Central memory CD8-positive, alpha-beta T cell (primary cell): ENCODE measurements around the gene CLASRP.

Experiments used
- ATAC-seq: fragments of 150-1000 bp; cut with Tn5 transposase; replicated peaks from 2 replicates; pipeline ENCODE4 v1.10.0; 2022; ENCODE audit warnings: mild to moderate bottlenecking, moderate FRiP score, moderate number of reproducible peaks; ENCODE audit not compliant: poor library complexity, severe bottlenecking; ENCODE audit errors: extremely low read depth
- DNase-seq, 2 donors: peaks; one replicate each; pipeline ENCODE4 v3.0.0; 2021; ENCODE audit warnings: low spot score in 2 of 2
- H3K27ac Mint-ChIP-seq: one replicate; pipeline ENCODE4 v1.8.0; 2022; ENCODE audit warnings: low read depth, mild to moderate bottlenecking, moderate library complexity, mixed read lengths
- H3K27me3 Mint-ChIP-seq: one replicate; pipeline ENCODE4 v1.8.0; 2022; ENCODE audit warnings: mixed read lengths
- H3K36me3 Mint-ChIP-seq: one replicate; pipeline ENCODE4 v1.8.0; 2022; ENCODE audit warnings: mild to moderate bottlenecking, moderate library complexity, mixed read lengths; ENCODE audit not compliant: insufficient read depth
- H3K4me1 Mint-ChIP-seq: one replicate; pipeline ENCODE4 v1.8.0; 2022; ENCODE audit warnings: mixed read lengths
- H3K4me3 Mint-ChIP-seq: one replicate; pipeline ENCODE4 v1.8.0; 2022; ENCODE audit warnings: mild to moderate bottlenecking, moderate library complexity, mixed read lengths
- H3K9me3 Mint-ChIP-seq: one replicate; pipeline ENCODE4 v1.8.0; 2022; ENCODE audit warnings: mixed read lengths

Gene CLASRP

GRCh38 chr19:45056831-45057230, 18.0 kb downstream of the CLASRP start:
- Mint-ChIP-seq H3K27ac (no peak overlapping the region), H3K4me3 (no peak overlapping the region), H3K4me1 (peaks cover 23% of the 10 kb centered on the region), H3K27me3 (no peaks in the 10 kb centered on the region), H3K36me3 (peaks cover 49% of the 10 kb centered on the region), H3K9me3 (no peaks in the 10 kb centered on the region)
- no peak for ATAC-seq
- no peak for DNase-seq

DNA sequence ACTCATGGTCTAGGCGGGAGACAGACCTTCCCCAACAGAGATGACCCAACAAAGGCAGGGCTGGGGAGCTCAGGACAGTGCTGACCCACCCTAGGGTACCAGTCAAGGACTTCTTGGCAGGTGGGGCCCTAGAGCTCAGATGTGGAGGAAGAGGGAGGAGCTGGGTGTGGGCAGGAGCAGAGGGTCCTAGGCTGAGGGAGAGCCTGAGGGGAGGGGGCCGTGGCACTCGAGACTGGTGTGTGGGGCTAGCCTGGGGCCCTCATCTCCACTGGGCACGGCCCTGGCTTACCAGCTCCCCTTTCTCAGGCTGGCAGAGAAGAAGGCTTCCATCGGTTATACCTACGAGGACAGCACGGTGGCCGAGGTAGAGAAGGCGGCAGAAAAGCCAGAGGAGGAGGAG, 18.6 kb downstream of the CLASRP start:
- H3K4me1 Mint-ChIP-seq: peaks cover 17% of the 10 kb centered on the region
- DNase-seq (no peak), ATAC-seq (no peak)
- H3K27me3 Mint-ChIP-seq: no peaks in the 10 kb centered on the region
- no peak overlapping the region for H3K4me3 Mint-ChIP-seq
- no peak overlapping the region for H3K27ac Mint-ChIP-seq
- peaks cover 49% of the 10 kb centered on the region for H3K36me3 Mint-ChIP-seq
- no peaks in the 10 kb centered on the region for H3K9me3 Mint-ChIP-seq

GRCh38 chr19:45058622-45059159, 19.8 kb downstream of the CLASRP start:
- Mint-ChIP-seq H3K27ac (no peak overlapping the region), H3K27me3 (no peaks in the 10 kb centered on the region), H3K4me3 (no peak overlapping the region), H3K36me3 (peaks cover 51% of the 10 kb centered on the region), H3K9me3 (no peaks in the 10 kb centered on the region), H3K4me1 (peaks cover 17% of the 10 kb centered on the region)
- DNase-seq (no peak), ATAC-seq (no peak)

GRCh38 chr19:45059258-45059965, 20.6 kb downstream of the CLASRP start:
- H3K4me1 Mint-ChIP-seq: peaks cover 17% of the 10 kb centered on the region
- ATAC-seq (peak; percentile 91), DNase-seq (peak; percentile 81 to 90)
- no peaks in the 10 kb centered on the region for H3K9me3 Mint-ChIP-seq
- H3K27ac Mint-ChIP-seq: peak overlapping the region; percentile 79
- H3K36me3 Mint-ChIP-seq: peaks cover 48% of the 10 kb centered on the region
- no peaks in the 10 kb centered on the region for H3K27me3 Mint-ChIP-seq
- H3K4me3 Mint-ChIP-seq: peak overlapping the region; percentile 25

DNA sequence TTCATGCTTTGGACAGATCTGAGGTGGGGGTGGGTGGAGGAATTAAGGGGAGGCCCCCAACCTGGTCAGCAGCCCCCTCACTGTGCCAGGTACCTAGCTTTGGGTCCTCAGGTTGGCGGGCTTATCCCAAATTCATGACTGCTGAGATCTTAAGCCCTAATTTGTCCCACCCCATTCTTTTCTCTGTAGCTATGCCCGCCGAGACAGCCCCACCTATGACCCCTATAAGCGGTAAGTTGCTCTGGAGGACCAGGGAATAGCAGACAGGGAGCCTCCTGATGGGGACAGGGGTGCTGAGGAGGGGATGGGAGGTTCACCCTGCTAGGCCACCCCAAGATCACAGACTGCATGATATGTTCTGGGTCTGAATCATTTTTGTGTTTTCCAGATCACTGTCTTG, 23.1 kb downstream of the CLASRP start:
- no peak for ATAC-seq

DNA sequence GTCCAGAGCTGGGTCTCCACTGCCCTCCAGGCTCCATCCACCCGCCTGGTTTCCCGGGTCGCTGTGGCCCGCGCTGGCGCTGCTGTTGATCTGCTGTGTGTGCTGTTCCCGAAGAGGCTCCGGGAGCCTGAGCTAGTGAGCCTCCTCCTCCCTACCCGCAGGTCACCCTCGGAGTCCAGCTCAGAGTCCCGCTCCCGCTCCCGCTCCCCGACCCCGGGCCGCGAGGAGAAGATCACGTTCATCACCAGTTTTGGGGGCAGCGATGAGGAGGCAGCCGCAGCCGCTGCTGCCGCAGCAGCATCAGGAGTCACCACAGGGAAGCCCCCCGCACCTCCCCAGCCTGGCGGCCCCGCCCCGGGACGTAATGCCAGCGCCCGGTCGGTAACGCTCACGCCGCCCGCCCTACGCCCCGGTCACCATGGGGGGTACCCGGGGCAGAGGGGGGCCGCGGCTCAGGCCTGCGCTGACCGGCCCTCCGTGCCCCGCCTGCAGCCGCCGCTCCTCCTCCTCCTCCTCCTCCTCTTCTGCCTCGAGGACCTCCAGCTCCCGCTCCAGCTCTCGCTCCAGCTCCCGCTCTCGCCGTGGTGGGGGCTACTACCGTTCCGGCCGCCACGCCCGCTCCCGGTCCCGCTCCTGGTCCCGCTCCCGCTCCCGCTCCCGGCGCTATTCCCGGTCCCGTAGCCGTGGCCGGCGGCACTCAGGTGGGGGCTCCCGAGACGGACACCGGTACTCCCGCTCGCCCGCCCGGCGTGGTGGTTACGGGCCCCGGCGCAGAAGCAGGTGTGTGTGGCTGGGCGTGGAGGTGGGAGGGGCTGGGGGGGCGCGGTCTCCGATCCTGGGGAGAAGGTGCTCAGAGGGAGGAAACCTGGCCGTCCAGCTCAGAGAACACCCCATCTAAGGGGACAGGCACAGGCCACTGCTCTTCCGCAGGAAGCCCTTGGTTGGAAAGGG, 25.3 kb downstream of the CLASRP start:
- Mint-ChIP-seq H3K36me3 (peaks cover 53% of the 10 kb centered on the region), H3K27ac (peak overlapping the region; percentile 78), H3K4me1 (peaks cover 12% of the 10 kb centered on the region), H3K27me3 (no peaks in the 10 kb centered on the region), H3K4me3 (no peak overlapping the region), H3K9me3 (no peaks in the 10 kb centered on the region)
- no peak for DNase-seq
- no peak for ATAC-seq

More for the DNA sequence above, 23.1 kb downstream of the CLASRP start:
- peaks cover 12% of the 10 kb centered on the region for H3K4me1 Mint-ChIP-seq
- no peak overlapping the region for H3K27ac Mint-ChIP-seq
- peaks cover 59% of the 10 kb centered on the region for H3K36me3 Mint-ChIP-seq
- H3K9me3 Mint-ChIP-seq: no peaks in the 10 kb centered on the region
- no peak overlapping the region for H3K4me3 Mint-ChIP-seq
- no peaks in the 10 kb centered on the region for H3K27me3 Mint-ChIP-seq
- no peak for DNase-seq

DNA sequence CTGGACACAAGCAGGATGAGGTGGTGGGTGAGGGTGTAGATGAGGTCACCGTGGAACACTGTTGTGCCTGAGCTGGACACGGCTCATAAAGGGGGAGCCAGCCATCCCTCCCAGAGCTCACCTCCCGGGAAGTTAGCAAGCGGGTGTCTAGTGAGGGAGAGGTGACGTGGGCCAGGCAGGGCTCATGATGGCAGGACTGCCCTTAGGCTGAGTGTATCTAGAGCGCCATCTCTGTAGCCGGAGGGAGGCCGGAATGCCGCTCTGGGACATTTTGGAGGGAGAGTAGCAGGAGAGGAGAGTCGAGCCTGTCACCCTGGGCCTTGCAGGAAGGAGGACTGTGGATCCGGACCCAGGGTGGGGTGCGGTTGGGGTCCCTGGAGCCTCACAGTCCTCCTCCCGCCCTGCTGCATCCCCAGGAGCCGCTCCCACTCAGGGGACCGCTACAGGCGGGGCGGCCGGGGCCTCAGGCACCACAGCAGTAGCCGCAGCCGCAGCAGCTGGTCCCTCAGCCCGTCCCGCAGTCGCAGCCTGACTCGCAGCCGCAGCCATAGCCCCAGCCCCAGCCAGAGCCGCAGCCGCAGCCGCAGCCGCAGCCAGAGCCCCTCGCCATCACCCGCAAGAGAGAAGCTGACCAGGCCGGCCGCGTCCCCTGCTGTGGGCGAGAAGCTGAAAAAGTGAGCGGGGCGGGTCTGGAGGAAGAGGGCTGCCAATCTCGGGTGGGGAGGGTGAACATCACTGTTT, 28.2 kb downstream of the CLASRP start:
- peak overlapping the region; percentile 32 for H3K27ac Mint-ChIP-seq

DNA sequence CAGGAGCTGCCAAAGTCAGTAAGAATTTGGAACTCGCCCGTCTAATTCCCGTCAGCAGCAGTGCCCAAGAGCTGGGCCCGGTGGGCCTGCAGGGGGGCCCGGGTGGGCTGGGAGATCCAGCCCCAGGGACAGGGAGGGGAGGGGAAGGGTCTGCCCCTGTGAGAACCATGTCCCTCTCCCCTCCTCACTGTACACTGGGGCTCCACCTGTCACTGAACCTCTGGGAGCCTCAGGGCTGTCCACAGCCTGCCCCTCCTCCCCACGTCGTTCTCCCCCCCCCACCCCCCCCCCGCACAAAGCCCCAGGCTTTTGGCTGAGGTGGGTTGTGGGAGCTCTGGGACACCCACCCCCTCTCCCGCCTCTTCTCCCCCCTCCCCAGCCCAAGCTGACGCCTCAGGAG, 29.2 kb downstream of the CLASRP start:
- peaks cover 44% of the 10 kb centered on the region for H3K36me3 Mint-ChIP-seq
- H3K9me3 Mint-ChIP-seq: no peaks in the 10 kb centered on the region
- H3K27ac Mint-ChIP-seq: no peak overlapping the region
- DNase-seq (no peak), ATAC-seq (no peak)
- no peak overlapping the region for H3K4me3 Mint-ChIP-seq
- H3K4me1 Mint-ChIP-seq: peaks cover 4% of the 10 kb centered on the region
- no peaks in the 10 kb centered on the region for H3K27me3 Mint-ChIP-seq

More for the DNA sequence above, 28.2 kb downstream of the CLASRP start:
- Mint-ChIP-seq H3K9me3 (no peaks in the 10 kb centered on the region), H3K36me3 (peaks cover 48% of the 10 kb centered on the region), H3K4me1 (no peaks in the 10 kb centered on the region), H3K27me3 (no peaks in the 10 kb centered on the region), H3K4me3 (no peak overlapping the region)
- DNase-seq: no peak
- ATAC-seq: no peak

DNA sequence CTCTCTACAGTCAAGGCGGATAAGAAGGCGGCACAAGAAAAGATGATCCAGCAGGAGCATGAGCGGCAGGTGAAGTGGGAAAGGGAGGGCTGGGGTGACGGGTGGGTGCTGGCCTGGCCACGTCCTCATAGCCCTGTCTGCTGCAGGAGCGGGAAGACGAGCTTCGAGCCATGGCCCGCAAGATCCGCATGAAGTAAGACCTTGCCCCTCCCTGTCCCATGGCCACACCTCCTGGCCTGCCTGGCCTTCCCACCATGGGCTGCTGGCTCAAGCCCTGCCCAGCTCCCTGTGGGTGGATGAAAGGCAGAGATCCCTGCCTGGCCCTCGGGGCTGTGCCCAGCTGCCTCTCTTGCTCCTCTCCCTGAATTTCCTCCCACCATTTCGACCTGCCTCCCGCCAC, 30.2 kb downstream of the CLASRP start:
- Mint-ChIP-seq H3K4me1 (peaks cover 5% of the 10 kb centered on the region), H3K4me3 (no peak overlapping the region), H3K36me3 (peaks cover 37% of the 10 kb centered on the region), H3K9me3 (no peaks in the 10 kb centered on the region), H3K27me3 (no peaks in the 10 kb centered on the region), H3K27ac (no peak overlapping the region)
- ATAC-seq (no peak), DNase-seq (no peak)

DNA sequence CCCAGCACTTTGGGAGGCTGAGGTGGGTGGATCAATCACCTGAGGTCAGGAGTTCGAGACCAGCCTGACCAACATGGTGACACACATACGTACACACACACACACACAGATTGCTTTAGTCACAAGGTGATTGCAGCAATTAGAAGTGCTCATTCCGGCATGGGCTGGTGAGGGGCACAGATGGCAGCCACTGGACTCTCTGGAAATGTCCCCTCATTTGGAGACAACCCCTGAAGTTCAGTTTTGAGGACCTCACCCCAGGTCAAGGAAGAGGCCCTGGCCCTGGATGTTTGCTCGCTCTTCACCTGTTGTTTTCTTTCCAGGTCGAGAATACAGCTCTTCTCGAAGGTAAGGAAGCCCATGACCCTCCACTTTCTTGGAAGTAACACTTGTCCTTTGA, 31.4 kb downstream of the CLASRP start:
- H3K4me3 Mint-ChIP-seq: no peak overlapping the region
- no peaks in the 10 kb centered on the region for H3K27me3 Mint-ChIP-seq
- no peak overlapping the region for H3K27ac Mint-ChIP-seq
- peaks cover 31% of the 10 kb centered on the region for H3K36me3 Mint-ChIP-seq
- ATAC-seq (no peak), DNase-seq (no peak)
- H3K9me3 Mint-ChIP-seq: no peaks in the 10 kb centered on the region
- H3K4me1 Mint-ChIP-seq: peaks cover 11% of the 10 kb centered on the region

DNA sequence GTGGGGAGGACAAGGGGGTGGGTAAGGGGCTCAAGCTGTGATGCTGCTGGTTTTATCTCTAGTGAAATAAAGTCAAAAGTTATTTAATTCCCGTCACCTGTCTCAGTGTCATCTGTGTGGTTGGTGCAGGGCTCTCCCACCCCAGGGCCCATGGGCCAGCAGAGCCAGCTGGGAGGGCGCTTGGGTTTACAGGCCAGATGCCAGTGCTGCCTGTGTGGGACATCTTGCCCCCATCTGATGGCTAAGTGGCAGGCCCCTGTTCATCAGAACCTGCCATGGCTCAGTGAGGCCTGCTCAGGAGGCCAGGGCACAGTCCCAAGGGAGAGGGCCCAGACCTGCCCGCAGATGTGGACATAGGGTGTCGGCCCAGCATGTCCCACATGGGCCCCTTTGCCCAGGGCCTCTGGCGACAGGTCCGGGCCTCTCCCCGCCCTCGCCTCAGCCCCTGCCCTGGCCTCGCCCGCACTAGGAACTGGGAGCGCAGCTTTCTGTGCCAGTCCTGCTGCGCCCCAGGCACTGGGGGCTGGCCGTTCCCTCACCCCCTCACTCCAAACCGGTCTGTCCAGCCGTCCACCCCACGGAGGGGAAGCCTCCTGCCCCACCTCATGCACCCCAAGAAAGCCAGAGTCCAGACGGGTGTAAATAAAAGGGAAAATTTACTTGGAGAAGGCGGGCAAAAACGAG, 32.2 kb downstream of the CLASRP start:
- peaks cover 11% of the 10 kb centered on the region for H3K4me1 Mint-ChIP-seq
- H3K9me3 Mint-ChIP-seq: no peaks in the 10 kb centered on the region
- DNase-seq (no peak), ATAC-seq (no peak)
- no peak overlapping the region for H3K4me3 Mint-ChIP-seq
- H3K36me3 Mint-ChIP-seq: peaks cover 25% of the 10 kb centered on the region
- H3K27me3 Mint-ChIP-seq: no peaks in the 10 kb centered on the region
- no peak overlapping the region for H3K27ac Mint-ChIP-seq

DNA sequence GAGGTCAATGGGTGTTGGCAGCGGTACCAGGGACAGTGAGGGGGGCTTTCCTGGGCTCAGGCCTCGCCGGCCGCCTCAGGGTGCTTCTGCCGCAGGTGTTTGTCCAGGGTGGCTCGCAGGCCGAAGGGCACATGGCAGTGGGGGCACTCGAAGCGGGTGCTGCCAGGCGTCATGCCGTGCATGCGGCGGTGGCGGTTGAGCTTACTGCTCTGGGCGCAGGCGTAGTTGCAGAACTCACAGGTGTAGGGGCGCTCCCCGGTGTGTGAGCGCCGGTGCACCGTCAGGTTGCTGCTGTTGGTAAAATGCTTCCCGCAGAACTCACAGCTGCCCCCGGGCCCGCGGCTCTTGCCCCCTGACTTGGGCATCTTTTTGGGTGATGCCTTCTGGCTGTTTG, 32.7 kb downstream of the CLASRP start:
- Mint-ChIP-seq H3K9me3 (no peaks in the 10 kb centered on the region), H3K27me3 (no peaks in the 10 kb centered on the region), H3K36me3 (peaks cover 24% of the 10 kb centered on the region), H3K27ac (no peak overlapping the region), H3K4me3 (no peak overlapping the region), H3K4me1 (peaks cover 13% of the 10 kb centered on the region)
- no peak for DNase-seq
- no peak for ATAC-seq
